Endothelial cell of umbilical vein (primary cell): Measurements from ENCODE around the gene PRKX.
"Not testable (repeated sequence)": the region's sequence is repeated elsewhere in the genome, so short reads cannot be mapped to it uniquely, and the experiment has no call there.

Source experiments
- CTCF ChIP-seq, 2 donors: IDR thresholded peaks; 1 replicate in 1 of 2; 2 replicates in 1 of 2; pipeline ENCODE4 v1.5.1; 2011; ENCODE audit warnings: low read length in 2 of 2, mild to moderate bottlenecking in 2 of 2, moderate library complexity in 2 of 2, control low read depth in 1 of 2, inconsistent platforms in 1 of 2, low read depth in 1 of 2; ENCODE audit not compliant: insufficient read depth in 1 of 2; ENCODE audit errors: extremely low read depth in 1 of 2
- EZH2 ChIP-seq: IDR thresholded peaks from 2 replicates; pipeline ENCODE4 v1.6.1; 2012; ENCODE audit warnings: borderline replicate concordance, low read depth, mild to moderate bottlenecking, moderate library complexity, low read length, inconsistent platforms; ENCODE audit not compliant: severe bottlenecking
- FOS ChIP-seq: IDR thresholded peaks from 2 replicates; pipeline ENCODE4 v1.6.1; 2011; ENCODE audit warnings: mild to moderate bottlenecking, low read length, moderate library complexity, borderline replicate concordance; ENCODE audit not compliant: insufficient read depth
- GATA2 ChIP-seq: IDR thresholded peaks from 2 replicates; pipeline ENCODE4 v1.7.0; 2011; ENCODE audit warnings: low read depth, mild to moderate bottlenecking, moderate library complexity, mixed read lengths, low read length; ENCODE audit not compliant: insufficient read length, insufficient read depth
- JUN ChIP-seq: IDR thresholded peaks from 2 replicates; pipeline ENCODE4 v1.6.1; 2011; ENCODE audit warnings: borderline replicate concordance, low read depth; ENCODE audit not compliant: insufficient read length, insufficient read depth
- MAX ChIP-seq: IDR thresholded peaks from 2 replicates; pipeline ENCODE4 v1.6.1; 2011; ENCODE audit not compliant: insufficient read depth, insufficient read length
- MYC ChIP-seq: IDR thresholded peaks from one replicate; pipeline ENCODE4 v1.6.1; 2011; ENCODE audit warnings: mild to moderate bottlenecking, low read depth, low read length
- POLR2A ChIP-seq: IDR thresholded peaks from 2 replicates; pipeline ENCODE4 v1.6.1; 2012; ENCODE audit warnings: low read depth, mild to moderate bottlenecking, control low read depth, low read length
- POLR2AphosphoS5 ChIP-seq: IDR thresholded peaks from 2 replicates; pipeline ENCODE4 v1.6.1; 2012; ENCODE audit warnings: low read depth, mild to moderate bottlenecking, control low read depth, low read length, moderate library complexity; ENCODE audit not compliant: insufficient read depth

- TF ChIP-seq POLR2A; CTCF (IDR thresholded peaks at IDR 0.05; ENCODE audit: extremely low read depth in 1 of 2, insufficient read depth in 1 of 2, low read depth in 1 of 2, low read length in 2 of 2); FOS; EZH2; MYC; MAX; JUN; POLR2AphosphoS5; GATA2: not testable (repeated sequence)
Observed at GRCh38 chrX:3701445-3701928, 12.0 kb downstream of the PRKX start.
